T-helper 17 cell (primary cell): ENCODE measurements around the gene CCSER1. TPM values are rescaled to one million over a fixed set of nuclear protein-coding genes. Genes with fewer than 3 reads are reported as not detected.
"Not testable (repeated sequence)": the region's sequence is repeated elsewhere in the genome, so short reads cannot be mapped to it uniquely, and the experiment has no call there.

Source experiments
- ATAC-seq: fragments of 150-1000 bp; cut with Tn5 transposase; 2 replicates; pipeline ENCODE4 v1.10.0; 2021; ENCODE audit warnings: mild to moderate bottlenecking, moderate library complexity
- DNase-seq, 3 donors: peaks; one replicate each; pipeline versions ENCODE4 v3.0.0 to v3.0.0-alpha.2; 2020 to 2021
- H3K9me3 ChIP-seq: one replicate; pipeline ENCODE4 v1.7.0; 2013; ENCODE audit warnings: low read length, mild to moderate bottlenecking; ENCODE audit not compliant: control insufficient read depth, poor library complexity, severe bottlenecking
- H3K27ac Mint-ChIP-seq: one replicate; pipeline ENCODE4 v1.8.0; 2022; ENCODE audit warnings: mild to moderate bottlenecking, moderate library complexity, mixed read lengths
- H3K27me3 Mint-ChIP-seq: one replicate; pipeline ENCODE4 v1.8.0; 2022; ENCODE audit warnings: mixed read lengths
- H3K36me3 Mint-ChIP-seq: one replicate; pipeline ENCODE4 v1.8.0; 2022; ENCODE audit warnings: low read depth, mixed read lengths
- H3K4me1 Mint-ChIP-seq: one replicate; pipeline ENCODE4 v1.8.0; 2022; ENCODE audit warnings: mild to moderate bottlenecking, mixed read lengths
- H3K4me3 Mint-ChIP-seq: one replicate; pipeline ENCODE4 v1.8.0; 2022; ENCODE audit warnings: mild to moderate bottlenecking, moderate library complexity, mixed read lengths
- total RNA-seq, 4 donors: library from RNA in 2 of 4; stranded (reverse) in 2 of 4; gene quantifications; one replicate each; pipeline ENCODE4 v1.2.3 and lab custom pipeline; 2022 to 2026

Gene CCSER1
- total RNA-seq, 2 donors from 2014 or later = 1.7 to 3.0 TPM

GRCh38 chr4:90407897-90408296, 280.7 kb downstream of the CCSER1 start:
- DNase-seq, ATAC-seq, H3K27ac Mint-ChIP-seq, H3K36me3 Mint-ChIP-seq, H3K27me3 Mint-ChIP-seq, H3K4me1 Mint-ChIP-seq, H3K9me3 ChIP-seq, H3K4me3 Mint-ChIP-seq: not testable (repeated sequence)

- H3K27me3 Mint-ChIP-seq, H3K4me1 Mint-ChIP-seq, DNase-seq, H3K36me3 Mint-ChIP-seq, H3K9me3 ChIP-seq, ATAC-seq, H3K4me3 Mint-ChIP-seq, H3K27ac Mint-ChIP-seq: not testable (repeated sequence)
Measured at GRCh38 chr4:90412786-90413185, 285.6 kb downstream of the CCSER1 start.

GRCh38 chr4:90415116-90415515, 287.9 kb downstream of the CCSER1 start:
- H3K36me3 Mint-ChIP-seq = no peaks in the 10 kb centered on the region

GRCh38 chr4:90419124-90419711, 292.0 kb downstream of the CCSER1 start:
- DNase-seq = no peak
- Mint-ChIP-seq H3K27me3 (no peaks in the 10 kb centered on the region), H3K4me3 (no peak overlapping the region), H3K36me3 (no peaks in the 10 kb centered on the region), H3K4me1 (no peaks in the 10 kb centered on the region), H3K27ac (no peak overlapping the region)
- H3K9me3 ChIP-seq = no peaks in the 10 kb centered on the region
- ATAC-seq = peak; percentile 35

More at GRCh38 chr4:90415116-90415515, 287.9 kb downstream of the CCSER1 start:
- no peaks in the 10 kb centered on the region for H3K9me3 ChIP-seq
- no peak overlapping the region for H3K27ac Mint-ChIP-seq
- no peak overlapping the region for H3K4me3 Mint-ChIP-seq
- H3K27me3 Mint-ChIP-seq = no peaks in the 10 kb centered on the region
- DNase-seq (no peak), ATAC-seq (no peak)
- no peaks in the 10 kb centered on the region for H3K4me1 Mint-ChIP-seq

- Mint-ChIP-seq H3K4me1 (no peaks in the 10 kb centered on the region), H3K4me3 (no peak overlapping the region), H3K27me3 (no peaks in the 10 kb centered on the region), H3K36me3 (no peaks in the 10 kb centered on the region), H3K27ac (no peak overlapping the region)
- no peak for DNase-seq
- no peak for ATAC-seq
- H3K9me3 ChIP-seq = no peaks in the 10 kb centered on the region
Measured at GRCh38 chr4:90421161-90421560, 294.0 kb downstream of the CCSER1 start.

- no peak for ATAC-seq
- Mint-ChIP-seq H3K27me3 (no peaks in the 10 kb centered on the region), H3K36me3 (no peaks in the 10 kb centered on the region), H3K4me3 (no peak overlapping the region), H3K4me1 (no peaks in the 10 kb centered on the region), H3K27ac (no peak overlapping the region)
- DNase-seq = no peak
- no peaks in the 10 kb centered on the region for H3K9me3 ChIP-seq
Measured at GRCh38 chr4:90425893-90426292, 298.7 kb downstream of the CCSER1 start.

- ATAC-seq (no peak), DNase-seq (no peak)
- no peak overlapping the region for H3K4me3 Mint-ChIP-seq
- H3K4me1 Mint-ChIP-seq = no peaks in the 10 kb centered on the region
- peaks cover 7% of the 10 kb centered on the region for H3K27me3 Mint-ChIP-seq
- no peaks in the 10 kb centered on the region for H3K9me3 ChIP-seq
- H3K27ac Mint-ChIP-seq = no peak overlapping the region
- H3K36me3 Mint-ChIP-seq = no peaks in the 10 kb centered on the region
Measured at GRCh38 chr4:90438522-90438921, 311.3 kb downstream of the CCSER1 start.

GRCh38 chr4:90441770-90442169, 314.6 kb downstream of the CCSER1 start:
- DNase-seq (no peak), ATAC-seq (no peak)
- Mint-ChIP-seq H3K4me1 (no peaks in the 10 kb centered on the region), H3K27ac (no peak overlapping the region), H3K27me3 (peaks cover 7% of the 10 kb centered on the region), H3K36me3 (no peaks in the 10 kb centered on the region), H3K4me3 (no peak overlapping the region)
- no peaks in the 10 kb centered on the region for H3K9me3 ChIP-seq

GRCh38 chr4:90442619-90443018, 315.4 kb downstream of the CCSER1 start:
- Mint-ChIP-seq H3K36me3 (no peaks in the 10 kb centered on the region), H3K27ac (no peak overlapping the region), H3K27me3 (peaks cover 7% of the 10 kb centered on the region), H3K4me3 (no peak overlapping the region), H3K4me1 (no peaks in the 10 kb centered on the region)
- DNase-seq = no peak
- no peaks in the 10 kb centered on the region for H3K9me3 ChIP-seq
- ATAC-seq = no peak

GRCh38 chr4:90443231-90443630, 316.0 kb downstream of the CCSER1 start:
- Mint-ChIP-seq H3K27ac (no peak overlapping the region), H3K4me3 (no peak overlapping the region), H3K36me3 (no peaks in the 10 kb centered on the region), H3K27me3 (peaks cover 7% of the 10 kb centered on the region), H3K4me1 (no peaks in the 10 kb centered on the region)
- no peaks in the 10 kb centered on the region for H3K9me3 ChIP-seq
- DNase-seq = no peak
- ATAC-seq = no peak

- Mint-ChIP-seq H3K36me3 (no peaks in the 10 kb centered on the region), H3K27ac (no peak overlapping the region), H3K4me3 (no peak overlapping the region), H3K4me1 (no peaks in the 10 kb centered on the region), H3K27me3 (peaks cover 7% of the 10 kb centered on the region)
- H3K9me3 ChIP-seq = no peaks in the 10 kb centered on the region
- ATAC-seq = no peak
- no peak for DNase-seq
Measured at GRCh38 chr4:90444904-90445303, 317.7 kb downstream of the CCSER1 start.

- H3K9me3 ChIP-seq = no peaks in the 10 kb centered on the region
- DNase-seq (no peak), ATAC-seq (no peak)
- Mint-ChIP-seq H3K36me3 (no peaks in the 10 kb centered on the region), H3K27me3 (peaks cover 7% of the 10 kb centered on the region), H3K4me1 (no peaks in the 10 kb centered on the region), H3K4me3 (no peak overlapping the region), H3K27ac (no peak overlapping the region)
Measured at GRCh38 chr4:90445380-90445779, 318.2 kb downstream of the CCSER1 start.

- Mint-ChIP-seq H3K4me3 (no peak overlapping the region), H3K4me1 (no peaks in the 10 kb centered on the region), H3K27ac (no peak overlapping the region), H3K27me3 (no peaks in the 10 kb centered on the region), H3K36me3 (no peaks in the 10 kb centered on the region)
- DNase-seq (no peak), ATAC-seq (no peak)
- no peaks in the 10 kb centered on the region for H3K9me3 ChIP-seq
Measured at GRCh38 chr4:90449626-90450025, 322.4 kb downstream of the CCSER1 start.

GRCh38 chr4:90456891-90457290, 329.7 kb downstream of the CCSER1 start:
- no peak overlapping the region for H3K4me3 Mint-ChIP-seq
- no peaks in the 10 kb centered on the region for H3K36me3 Mint-ChIP-seq
- no peaks in the 10 kb centered on the region for H3K9me3 ChIP-seq
- no peak overlapping the region for H3K27ac Mint-ChIP-seq
- H3K4me1 Mint-ChIP-seq = no peaks in the 10 kb centered on the region
- no peak for DNase-seq
- no peak for ATAC-seq
- no peaks in the 10 kb centered on the region for H3K27me3 Mint-ChIP-seq
